Panc1 (cell line): Measurements from ENCODE around the gene SST.

Experiments used
- POLR2AphosphoS5 ChIP-seq: IDR thresholded peaks from 2 replicates; pipeline ENCODE4 v1.6.1; 2012; ENCODE audit warnings: mild to moderate bottlenecking, low read depth, low read length, moderate library complexity
- TF ChIP-seq, protein P1 (sequence below): fragments of 450-650 bp; IDR thresholded peaks from 2 replicates; pipeline ENCODE4 v1.5.1; 2017; ENCODE audit warnings: mild to moderate bottlenecking

GRCh38 chr3:187661267-187661666 lies 8.9 kb downstream of the SST start:
- TF ChIP-seq, protein P1, sequence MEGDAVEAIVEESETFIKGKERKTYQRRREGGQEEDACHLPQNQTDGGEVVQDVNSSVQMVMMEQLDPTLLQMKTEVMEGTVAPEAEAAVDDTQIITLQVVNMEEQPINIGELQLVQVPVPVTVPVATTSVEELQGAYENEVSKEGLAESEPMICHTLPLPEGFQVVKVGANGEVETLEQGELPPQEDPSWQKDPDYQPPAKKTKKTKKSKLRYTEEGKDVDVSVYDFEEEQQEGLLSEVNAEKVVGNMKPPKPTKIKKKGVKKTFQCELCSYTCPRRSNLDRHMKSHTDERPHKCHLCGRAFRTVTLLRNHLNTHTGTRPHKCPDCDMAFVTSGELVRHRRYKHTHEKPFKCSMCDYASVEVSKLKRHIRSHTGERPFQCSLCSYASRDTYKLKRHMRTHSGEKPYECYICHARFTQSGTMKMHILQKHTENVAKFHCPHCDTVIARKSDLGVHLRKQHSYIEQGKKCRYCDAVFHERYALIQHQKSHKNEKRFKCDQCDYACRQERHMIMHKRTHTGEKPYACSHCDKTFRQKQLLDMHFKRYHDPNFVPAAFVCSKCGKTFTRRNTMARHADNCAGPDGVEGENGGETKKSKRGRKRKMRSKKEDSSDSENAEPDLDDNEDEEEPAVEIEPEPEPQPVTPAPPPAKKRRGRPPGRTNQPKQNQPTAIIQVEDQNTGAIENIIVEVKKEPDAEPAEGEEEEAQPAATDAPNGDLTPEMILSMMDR: no peak
- no peak for TF ChIP-seq POLR2AphosphoS5
